A549 (cell line): ENCODE data around the gene ADGRF4.

ENCODE experiments used
- POLR2A ChIP-seq: IDR thresholded peaks from 2 replicates; pipeline ENCODE4 v1.6.1; 2012; ENCODE audit warnings: mild to moderate bottlenecking, low read length
- ZFP36 ChIP-seq: fragments of 450-650 bp; IDR thresholded peaks from 2 replicates; pipeline ENCODE4 v1.6.1; 2014; ENCODE audit warnings: borderline replicate concordance; ENCODE audit not compliant: partially characterized antibody

- TF ChIP-seq ZFP36 = no peak
- TF ChIP-seq POLR2A = no peak
Measured at GRCh38 chr6:47690791-47691190, 7.6 kb upstream of the ADGRF4 start.
